ENCODE data around the gene SLC16A7. TPM values are rescaled to one million over a fixed set of nuclear protein-coding genes. Genes with fewer than 3 reads are reported as not detected.

Gene SLC16A7
- total and polyA plus RNA-seq, 2 of the 8 experiments (the other 6 are each of a cell fraction or from before 2014, with no cell fraction given), result 0.74 to 4.3 TPM

DNA sequence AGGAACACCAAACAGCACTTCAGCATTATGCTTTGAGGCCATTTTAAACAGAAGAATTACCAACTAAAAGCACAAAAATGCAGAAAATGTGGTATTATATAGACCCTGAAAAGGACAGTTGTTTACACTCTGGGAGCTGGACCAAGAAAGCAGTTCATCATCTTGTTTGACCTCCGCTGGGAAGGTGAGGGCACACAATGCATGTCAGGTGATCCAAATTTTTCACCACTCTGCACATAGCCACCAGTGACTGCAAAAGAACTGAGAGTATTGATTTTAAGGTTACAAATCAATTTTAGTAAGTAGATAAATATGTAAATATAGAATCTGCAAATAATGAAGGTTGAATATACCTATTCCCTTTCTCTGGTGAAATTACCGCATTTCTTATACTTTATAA, 119.6 kb downstream of the SLC16A7 start (continued):
- TF ChIP-seq, protein P1, sequence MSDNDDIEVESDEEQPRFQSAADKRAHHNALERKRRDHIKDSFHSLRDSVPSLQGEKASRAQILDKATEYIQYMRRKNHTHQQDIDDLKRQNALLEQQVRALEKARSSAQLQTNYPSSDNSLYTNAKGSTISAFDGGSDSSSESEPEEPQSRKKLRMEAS (IDR thresholded peaks at IDR 0.05), result no peak
- no peak for TF ChIP-seq NANOG (IDR thresholded peaks at IDR 0.05; ENCODE audit: insufficient read depth, low read depth, low read length, poor library complexity, severe bottlenecking)
- no peak for TF ChIP-seq KDM5A (IDR thresholded peaks at IDR 0.05; ENCODE audit: low read length)
- TF ChIP-seq BRCA1 (IDR thresholded peaks at IDR 0.05; ENCODE audit: low read depth, low read length), result no peak
- no peak for TF ChIP-seq YY1 (IDR thresholded peaks at IDR 0.05; ENCODE audit: low read depth, low read length)

Measured in H1 (cell line).